GM12878 (cell line): ENCODE data around the gene MAD1L1. TPM values are rescaled to one million over a fixed set of nuclear protein-coding genes. Genes with fewer than 3 reads are reported as not detected.

Experiments
- ATAC-seq: fragments of 200-7000 bp; cut with Tn5 transposase; 3 replicates; pipeline ENCODE4 v1.9.1; 2020; ENCODE audit warnings: mild to moderate bottlenecking, moderate library complexity
- BruUV-seq: library from RNA; stranded (reverse); fragments of 400-500 nt; replicated peaks from 2 replicates; lab custom pipeline; 2021; lab: Mats Ljungman, UMichigan
- CTCF ChIA-PET: fragments of 300-600 bp; sonication (Branson Sonifier 250); formaldehyde crosslinking; extraction: SDS; loops from one replicate; lab custom pipeline; 2021; ENCODE audit warnings: inconsistent platforms; lab: Yijun Ruan, JAX
- POLR2A ChIA-PET: fragments of 350-600 bp; formaldehyde crosslinking; extraction: SDS; loops from one replicate; lab custom pipeline; 2021; ENCODE audit warnings: inconsistent platforms; lab: Charles Lee
- RAD21 ChIA-PET: fragments of 300-600 bp; sonication (Branson Sonifier 250); formaldehyde crosslinking; loops from one replicate; lab custom pipeline; 2023; ENCODE audit warnings: antibody characterized with exemption; ENCODE audit not compliant: unreplicated experiment; lab: Charles Lee
- SMC1A ChIA-PET: fragments of 300-600 bp; sonication (Branson Sonifier 250); formaldehyde crosslinking; loops from one replicate; lab custom pipeline; 2023; ENCODE audit not compliant: unreplicated experiment, uncharacterized antibody; lab: Charles Lee
- DNase-seq: peaks from one replicate; pipeline ENCODE4 v3.0.0-alpha.2; 2011; ENCODE audit warnings: low read depth, low spot score
- FAIRE-seq: peaks from 3 replicates; lab custom pipeline; 2011; peaks lifted over from hg19 to GRCh38; lab: Jason Lieb, UNC
- H2AFZ ChIP-seq: 2 replicates; pipeline ENCODE4 v1.6.0; 2011; ENCODE audit warnings: low read depth, low read length, control low read depth; ENCODE audit not compliant: control insufficient read depth
- H3K27ac ChIP-seq: 2 replicates; pipeline ENCODE4 v1.5.1; 2011; ENCODE audit warnings: control low read depth; ENCODE audit not compliant: control insufficient read depth, insufficient read depth
- H3K27me3 ChIP-seq, 2 experiments: replicated peaks in 1 of 2; 2 replicates each; pipeline versions ENCODE4 v1.6.0 to v1.6.1; 2011; ENCODE audit warnings: low read length in 1 of 2; ENCODE audit not compliant: control insufficient read depth in 2 of 2, insufficient read depth in 2 of 2
- H3K36me3 ChIP-seq, 2 experiments: 2 replicates each; pipeline ENCODE4 v1.5.1; 2011; ENCODE audit warnings: low read length in 1 of 2; ENCODE audit not compliant: control insufficient read depth in 2 of 2, insufficient read depth in 2 of 2
- H3K4me1 ChIP-seq: 2 replicates; pipeline ENCODE4 v1.6.1; 2011; ENCODE audit warnings: mild to moderate bottlenecking, low read length, moderate library complexity, mixed read lengths; ENCODE audit not compliant: control insufficient read depth, insufficient read depth
- H3K4me2 ChIP-seq: 2 replicates; pipeline ENCODE4 v1.6.0; 2011; ENCODE audit warnings: control low read depth; ENCODE audit not compliant: control insufficient read depth, insufficient read depth
- H3K4me3 ChIP-seq: fragments of 200-600 bp; sonication (generic); 2 replicates; pipeline ENCODE4 v1.5.1; 2016
- H3K79me2 ChIP-seq: 2 replicates; pipeline ENCODE4 v1.6.0; 2011; ENCODE audit warnings: low read length; ENCODE audit not compliant: control insufficient read depth, insufficient read depth
- H3K9ac ChIP-seq: 2 replicates; pipeline ENCODE4 v1.8.0; 2011; ENCODE audit warnings: low read length, control low read depth, mixed read lengths; ENCODE audit not compliant: control insufficient read depth, insufficient read depth
- H3K9me3 ChIP-seq: replicated peaks from 3 replicates; pipeline ENCODE4 v1.5.1; 2011; ENCODE audit warnings: mild to moderate bottlenecking, low read length; ENCODE audit not compliant: control insufficient read depth, insufficient read depth
- H4K20me1 ChIP-seq: 2 replicates; pipeline ENCODE4 v1.6.0; 2011; ENCODE audit not compliant: control insufficient read depth, insufficient read depth
- CBFB ChIP-seq: IDR thresholded peaks from 2 replicates; pipeline ENCODE4 v1.6.1; 2016; ENCODE audit warnings: antibody characterized with exemption, low read depth
- ETV6 ChIP-seq, 2 experiments: fragments of 450-650 bp in 1 of 2; IDR thresholded peaks in 1 of 2; conservative IDR thresholded peaks in 1 of 2; 2 replicates each; pipeline ENCODE4 v1.6.1; 2014; ENCODE audit warnings: antibody characterized with exemption in 1 of 2, borderline replicate concordance in 1 of 2, low read depth in 1 of 2, mild to moderate bottlenecking in 1 of 2, moderate library complexity in 1 of 2
- FOXM1 ChIP-seq: IDR thresholded peaks from 2 replicates; pipeline ENCODE4 v1.6.1; 2012; ENCODE audit warnings: low read depth, mild to moderate bottlenecking, inconsistent platforms, low read length, moderate library complexity
- KDM1A ChIP-seq: fragments of 200-600 bp; sonication (generic); IDR thresholded peaks from 2 replicates; pipeline ENCODE4 v1.6.1; 2016; ENCODE audit warnings: borderline replicate concordance
- PAX5 ChIP-seq: IDR thresholded peaks from 2 replicates; pipeline ENCODE4 v1.6.1; 2011; ENCODE audit warnings: low read depth, low read length, borderline replicate concordance
- SIX5 ChIP-seq: IDR thresholded peaks from 2 replicates; pipeline ENCODE4 v1.6.1; 2011; ENCODE audit warnings: mild to moderate bottlenecking, low read depth, low read length, moderate library complexity; ENCODE audit not compliant: severe bottlenecking
- SMC3 ChIP-seq: IDR thresholded peaks from 2 replicates; pipeline ENCODE4 v1.6.1; 2011; ENCODE audit warnings: low read length, improper control_type of control experiment, borderline replicate concordance
- TAF1 ChIP-seq: IDR thresholded peaks from 2 replicates; pipeline ENCODE4 v1.6.1; 2011; ENCODE audit warnings: mild to moderate bottlenecking, low read depth, low read length, borderline replicate concordance
- TCF12 ChIP-seq: IDR thresholded peaks from 2 replicates; pipeline ENCODE4 v1.6.1; 2011; ENCODE audit warnings: low read depth, mild to moderate bottlenecking, low read length
- TCF3 ChIP-seq: IDR thresholded peaks from 2 replicates; pipeline ENCODE4 v1.6.1; 2012; ENCODE audit warnings: low read depth, mild to moderate bottlenecking, low read length, borderline replicate concordance; ENCODE audit not compliant: insufficient read depth
- YBX1 ChIP-seq: fragments of 450-650 bp; IDR thresholded peaks from 2 replicates; pipeline ENCODE4 v1.6.1; 2016; ENCODE audit warnings: antibody characterized with exemption
- ZNF384 ChIP-seq: IDR thresholded peaks from 2 replicates; pipeline ENCODE4 v1.6.1; 2012; ENCODE audit warnings: low read depth, mild to moderate bottlenecking, low read length, improper control_type of control experiment, borderline replicate concordance
- ZNF622 ChIP-seq: fragments of 450-650 bp; IDR thresholded peaks from 2 replicates; pipeline ENCODE4 v1.6.1; 2017; ENCODE audit warnings: mild to moderate bottlenecking, inconsistent platforms
- WGBS: methylation state at CpG from one replicate; pipeline ENCODE4 v1.1.6; 2016; ENCODE audit warnings: low lambda C conversion rate; ENCODE audit not compliant: insufficient replicate concordance, insufficient coverage; ENCODE audit errors: missing lambda C conversion rate; 5-methylcytosine and 5-hydroxymethylcytosine counted together
- in situ Hi-C: fragments of 300-500 bp; cut with MboI; formaldehyde crosslinking; loops from 9 replicates; pipeline ENCODE4 v1.14.3; 2018; ENCODE audit warnings: mixed read lengths
- intact Hi-C: fragments of 100-400 bp; cut with micrococcal nuclease; formaldehyde crosslinking; loops from one replicate; pipeline ENCODE4 v1.14.2; 2022; ENCODE audit not compliant: unreplicated experiment
- polyA plus RNA-seq, 11 experiments: library from polyadenylated mRNA; depleted of rRNA in 4 of 11; unstranded in 6 of 11; stranded (reverse) in 5 of 11; fragments of >200 nt; fragmentation: Nextera tagmentation in 4 of 11; fragmentation: Illumina TruSeq in 1 of 11; extraction: Ambion mirVana in 4 of 11; extraction: Trizol in 1 of 11; gene quantifications; 1 replicate in 1 of 11; 2 replicates in 10 of 11; pipeline versions ENCODE4 v1.2.1 to v1.2.3, GENCODE V29; 2011 to 2016; ENCODE audit warnings: inconsistent platforms in 2 of 11, missing spikeins in 2 of 11, low read depth in 1 of 11
- total RNA-seq, 4 experiments: library from RNA; depleted of rRNA in 3 of 4; stranded (reverse); fragments of >200 nt in 3 of 4; fragmentation: Illumina TruSeq in 1 of 4; extraction: Trizol in 1 of 4; gene quantifications; 2 replicates each; pipeline versions ENCODE4 v1.2.1 to v1.2.3, GENCODE V29; 2013 to 2021
- TF ChIP-seq, protein P1 (sequence below): fragments of 450-650 bp; IDR thresholded peaks from 2 replicates; pipeline ENCODE4 v1.6.1; 2018; ENCODE audit warnings: mild to moderate bottlenecking, low read depth, moderate library complexity; ENCODE audit not compliant: partially characterized antibody
- TF ChIP-seq, protein P2 (sequence below): IDR thresholded peaks from 2 replicates; pipeline ENCODE4 v1.6.1; 2012; ENCODE audit warnings: low read length, inconsistent platforms

MAD1L1 gene
- total and polyA plus RNA-seq, 10 of the 15 experiments (the other 5 are each of a cell fraction or from before 2014, with no cell fraction given) = 2.2 to 76.8 (median 38.3) TPM

DNA sequence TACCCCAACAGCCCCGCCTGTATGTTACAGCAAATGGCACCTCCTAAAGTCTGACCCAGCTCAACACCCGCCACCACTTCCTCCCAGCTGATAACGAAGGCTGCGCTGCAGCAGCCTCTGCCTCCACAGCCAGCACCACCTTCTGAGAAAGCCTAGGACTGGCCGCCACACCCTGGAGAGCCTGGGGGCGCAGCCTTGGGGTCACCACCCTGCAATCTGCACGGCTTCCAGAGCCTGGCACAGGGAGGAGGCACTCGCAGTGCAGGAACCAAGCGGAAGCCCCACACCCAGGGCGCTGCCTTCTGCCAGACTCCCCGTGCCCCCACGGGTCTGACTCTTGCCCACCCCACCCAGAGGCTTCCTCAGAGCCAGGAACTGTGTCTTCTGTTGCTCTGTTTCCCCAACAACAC is 112.5 kb downstream of the MAD1L1 start:
- no peak overlapping the region for H3K4me3 ChIP-seq
- no peak overlapping the region for H2AFZ ChIP-seq
- in situ Hi-C loops = no loop called here
- no peak overlapping the region for H3K27ac ChIP-seq
- POLR2A ChIA-PET = no interaction called here
- intact Hi-C loops = no loop called here
- no peaks in the 10 kb centered on the region for H4K20me1 ChIP-seq
- BruUV-seq = no TSS peak
- RAD21 ChIA-PET = no interaction called here
- peaks cover 0 to 14% of the 10 kb centered on the region in 2 experiments; a peak in 2 of 4 replicates for H3K36me3 ChIP-seq
- no peaks in the 10 kb centered on the region for H3K4me1 ChIP-seq
- FAIRE-seq (no peak), ATAC-seq (no peak), DNase-seq (no peak)
- CTCF ChIA-PET = no interaction called here
- TF ChIP-seq ETV6 (conservative IDR thresholded peaks at IDR 0.05 in 1 of 2, IDR thresholded peaks at IDR 0.05 in 1 of 2; ENCODE audit: borderline replicate concordance in 1 of 2, low read depth in 1 of 2) (no peak), PAX5 (no peak), KDM1A (no peak), FOXM1 (no peak), YBX1 (no peak), TCF3 (no peak), CBFB (no peak), ZNF384 (no peak), SMC3 (no peak), TCF12 (no peak), TAF1 (no peak), SIX5 (no peak), ZNF622 (no peak)
- TF ChIP-seq, protein P1, sequence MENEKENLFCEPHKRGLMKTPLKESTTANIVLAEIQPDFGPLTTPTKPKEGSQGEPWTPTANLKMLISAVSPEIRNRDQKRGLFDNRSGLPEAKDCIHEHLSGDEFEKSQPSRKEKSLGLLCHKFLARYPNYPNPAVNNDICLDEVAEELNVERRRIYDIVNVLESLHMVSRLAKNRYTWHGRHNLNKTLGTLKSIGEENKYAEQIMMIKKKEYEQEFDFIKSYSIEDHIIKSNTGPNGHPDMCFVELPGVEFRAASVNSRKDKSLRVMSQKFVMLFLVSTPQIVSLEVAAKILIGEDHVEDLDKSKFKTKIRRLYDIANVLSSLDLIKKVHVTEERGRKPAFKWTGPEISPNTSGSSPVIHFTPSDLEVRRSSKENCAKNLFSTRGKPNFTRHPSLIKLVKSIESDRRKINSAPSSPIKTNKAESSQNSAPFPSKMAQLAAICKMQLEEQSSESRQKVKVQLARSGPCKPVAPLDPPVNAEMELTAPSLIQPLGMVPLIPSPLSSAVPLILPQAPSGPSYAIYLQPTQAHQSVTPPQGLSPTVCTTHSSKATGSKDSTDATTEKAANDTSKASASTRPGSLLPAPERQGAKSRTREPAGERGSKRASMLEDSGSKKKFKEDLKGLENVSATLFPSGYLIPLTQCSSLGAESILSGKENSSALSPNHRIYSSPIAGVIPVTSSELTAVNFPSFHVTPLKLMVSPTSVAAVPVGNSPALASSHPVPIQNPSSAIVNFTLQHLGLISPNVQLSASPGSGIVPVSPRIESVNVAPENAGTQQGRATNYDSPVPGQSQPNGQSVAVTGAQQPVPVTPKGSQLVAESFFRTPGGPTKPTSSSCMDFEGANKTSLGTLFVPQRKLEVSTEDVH = no peak
- TF ChIP-seq, protein P2, sequence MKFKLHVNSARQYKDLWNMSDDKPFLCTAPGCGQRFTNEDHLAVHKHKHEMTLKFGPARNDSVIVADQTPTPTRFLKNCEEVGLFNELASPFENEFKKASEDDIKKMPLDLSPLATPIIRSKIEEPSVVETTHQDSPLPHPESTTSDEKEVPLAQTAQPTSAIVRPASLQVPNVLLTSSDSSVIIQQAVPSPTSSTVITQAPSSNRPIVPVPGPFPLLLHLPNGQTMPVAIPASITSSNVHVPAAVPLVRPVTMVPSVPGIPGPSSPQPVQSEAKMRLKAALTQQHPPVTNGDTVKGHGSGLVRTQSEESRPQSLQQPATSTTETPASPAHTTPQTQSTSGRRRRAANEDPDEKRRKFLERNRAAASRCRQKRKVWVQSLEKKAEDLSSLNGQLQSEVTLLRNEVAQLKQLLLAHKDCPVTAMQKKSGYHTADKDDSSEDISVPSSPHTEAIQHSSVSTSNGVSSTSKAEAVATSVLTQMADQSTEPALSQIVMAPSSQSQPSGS = no peak
- no peaks in the 10 kb centered on the region for H3K27me3 ChIP-seq
- H3K9ac ChIP-seq = no peak overlapping the region
- 82% methylated on average over 12 of the region's 12 CpGs for WGBS
- SMC1A ChIA-PET = no interaction called here
- H3K79me2 ChIP-seq = no peaks in the 10 kb centered on the region
- peaks cover 7% of the 10 kb centered on the region; the same call in 1 of the 3 replicates for H3K9me3 ChIP-seq
- H3K4me2 ChIP-seq = no peak overlapping the region
